Body of pancreas (tissue), 4 donors: ENCODE measurements around the gene SORCS2.

Experiments
- CTCF ChIP-seq, 7 experiments: fragments of 450-650 bp in 4 of 7; fragments of 200-600 bp in 3 of 7; sonication (generic) in 3 of 7; IDR thresholded peaks; one replicate each; pipeline ENCODE4 v1.5.1; 2016 to 2019; ENCODE audit warnings: antibody characterized with exemption in 7 of 7
- POLR2A ChIP-seq, 3 donors: fragments of 450-650 bp; IDR thresholded peaks; one replicate each; pipeline ENCODE4 v1.6.1; 2016; ENCODE audit warnings: antibody characterized with exemption in 3 of 3, mild to moderate bottlenecking in 2 of 3

DNA sequence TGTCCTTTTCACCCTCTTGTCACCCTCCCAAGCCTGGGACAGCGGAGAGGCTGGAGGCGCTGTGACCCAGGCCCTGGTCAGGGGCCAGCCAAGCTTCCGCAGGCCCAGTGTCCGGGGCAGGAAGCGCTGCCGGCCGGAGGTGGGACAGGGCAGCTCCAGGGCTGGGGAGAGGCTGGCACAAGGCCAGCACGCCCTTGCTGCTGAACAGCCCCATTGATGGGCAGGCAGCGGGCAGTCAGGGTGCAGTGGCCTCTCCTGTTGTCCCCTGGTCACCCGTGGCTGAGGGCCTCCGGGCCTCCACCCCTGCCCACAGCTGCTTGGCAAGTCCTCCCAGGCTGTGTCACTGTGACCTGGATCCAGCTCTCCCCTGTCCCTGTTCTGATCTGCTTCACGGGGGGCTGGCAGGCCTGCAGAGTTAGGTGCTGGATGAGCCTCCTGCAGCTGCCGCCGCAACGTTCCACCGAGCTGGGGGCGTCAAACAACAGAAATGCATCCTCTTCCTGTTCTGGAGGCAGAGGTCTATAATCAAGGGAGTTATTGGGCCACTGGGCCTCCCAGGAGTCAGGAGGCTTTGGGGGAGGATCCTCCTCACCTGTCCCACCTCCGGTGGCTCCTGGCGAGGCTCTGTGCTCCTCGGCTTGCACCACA lies 134.5 kb downstream of the SORCS2 start:
- no peak for TF ChIP-seq POLR2A (IDR thresholded peaks at IDR 0.05)
- no peak for TF ChIP-seq CTCF (IDR thresholded peaks at IDR 0.05)
